KBM-7 (cell line): Measurements from ENCODE around the gene SPATA22.
"Not testable (repeated sequence)": the region's sequence is repeated elsewhere in the genome, so short reads cannot be mapped to it uniquely, and the experiment has no call there.

ENCODE experiments used
- DNase-seq: peaks from one replicate; pipeline ENCODE4 v3.0.0-alpha.2; 2015
- in situ Hi-C: fragments of 300-500 bp; cut with MboI; formaldehyde crosslinking; loops from 2 replicates; pipeline ENCODE4 v1.14.3; 2020; ENCODE audit warnings: low sequenced_read_pairs, low pct_unique_long_range_greater_than_20kb, mixed read lengths

SPATA22 gene

GRCh38 chr17:3471599-3471998 lies at the start of gene SPATA22:
Gene SPATA22, minus strand, starts transcription at chr17:3471819. Its CDS starts 2,494 bp downstream, at chr17:3469325.
- in situ Hi-C loops: no loop called here
- no peak for DNase-seq

DNA sequence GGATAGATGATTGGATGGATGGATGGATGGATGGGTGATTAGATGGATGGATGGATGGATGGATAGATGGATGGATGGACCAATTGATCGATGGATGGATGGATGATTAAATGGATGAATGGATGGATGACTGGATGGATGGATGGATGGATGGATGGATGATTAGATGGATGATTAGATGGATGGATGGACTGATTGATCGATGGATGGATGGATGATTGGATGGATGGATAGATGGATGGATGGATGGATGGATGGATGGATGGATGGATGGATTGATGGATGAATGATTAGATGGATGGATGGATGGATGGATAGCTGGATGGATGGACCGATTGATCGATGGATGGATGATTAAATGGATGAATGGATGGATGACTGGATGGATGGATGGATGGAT lies 47.9 kb upstream of the SPATA22 start:
- in situ Hi-C loops, DNase-seq: not testable (repeated sequence)

DNA sequence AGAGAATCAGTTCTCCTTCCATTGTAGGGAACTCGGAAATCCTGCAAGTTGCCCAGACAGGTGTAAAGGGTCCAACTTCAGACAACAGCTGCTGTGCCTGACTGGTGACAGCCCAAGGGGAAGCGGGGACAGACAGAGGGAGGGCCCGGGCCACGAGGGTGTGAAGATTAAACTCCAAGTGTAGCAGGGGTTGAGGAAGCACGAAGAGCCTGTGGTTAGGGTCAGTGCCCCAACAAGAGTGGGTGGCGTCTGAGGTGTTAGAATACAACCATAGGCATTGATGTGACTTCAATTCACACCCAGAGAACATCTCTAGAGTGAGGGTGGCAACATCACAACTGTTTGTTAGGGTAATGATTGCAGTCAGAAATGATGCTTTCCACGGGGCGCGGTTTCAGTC lies 43.3 kb upstream of the SPATA22 start:
- in situ Hi-C loops: no loop called here
- DNase-seq: no peak

DNA sequence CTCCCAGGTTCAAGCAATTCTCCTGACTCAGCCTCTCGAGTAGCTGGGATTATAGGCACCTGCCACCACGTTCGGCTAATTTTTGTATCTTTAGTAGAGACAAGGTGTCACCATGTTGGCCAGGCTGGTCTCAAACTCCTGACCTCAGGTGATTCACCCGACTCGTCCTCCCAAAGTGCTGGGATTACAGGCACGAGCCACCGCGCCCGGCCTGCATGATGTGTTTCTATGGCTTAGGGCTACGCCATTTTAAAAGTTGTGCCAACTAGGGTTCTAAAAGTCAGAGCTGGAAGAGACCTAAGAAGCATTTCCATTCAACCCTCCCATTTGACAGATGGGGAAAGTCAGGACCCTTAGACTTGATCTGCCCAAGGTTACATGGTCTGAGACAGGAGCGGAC lies 42.5 kb upstream of the SPATA22 start:
- DNase-seq, in situ Hi-C loops: not testable (repeated sequence)

- in situ Hi-C loops: no loop called here
- no peak for DNase-seq
Observed at GRCh38 chr17:3513305-3514035, 41.9 kb upstream of the SPATA22 start.

GRCh38 chr17:3512505-3513171 lies 41.0 kb upstream of the SPATA22 start:
- no peak for DNase-seq
- in situ Hi-C loops: no loop called here

- no peak for DNase-seq
- in situ Hi-C loops: no loop called here
Observed at GRCh38 chr17:3511852-3512504, 40.4 kb upstream of the SPATA22 start.

DNA sequence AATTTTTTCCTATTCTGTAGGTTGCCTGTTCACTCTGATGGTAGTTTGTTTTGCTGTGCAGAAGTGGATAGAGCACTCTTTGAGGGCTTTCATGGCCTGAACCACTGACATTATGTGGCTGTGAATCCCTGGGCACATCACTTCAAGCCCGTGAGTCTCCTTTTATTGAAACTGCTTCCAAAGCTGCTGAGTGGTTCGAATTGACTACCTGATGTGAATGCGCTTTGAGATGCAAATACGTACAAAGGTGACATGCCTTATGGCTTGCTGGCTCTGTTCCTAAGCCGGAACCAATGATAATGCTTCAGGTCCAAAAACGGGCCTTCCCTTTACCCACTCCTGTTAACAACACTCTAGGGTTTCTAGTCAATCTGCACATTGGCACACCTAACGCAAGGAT lies 38.5 kb upstream of the SPATA22 start:
- in situ Hi-C loops: no loop called here
- no peak for DNase-seq

GRCh38 chr17:3507869-3508268 lies 36.2 kb upstream of the SPATA22 start:
- DNase-seq: no peak
- in situ Hi-C loops: no loop called here

DNA sequence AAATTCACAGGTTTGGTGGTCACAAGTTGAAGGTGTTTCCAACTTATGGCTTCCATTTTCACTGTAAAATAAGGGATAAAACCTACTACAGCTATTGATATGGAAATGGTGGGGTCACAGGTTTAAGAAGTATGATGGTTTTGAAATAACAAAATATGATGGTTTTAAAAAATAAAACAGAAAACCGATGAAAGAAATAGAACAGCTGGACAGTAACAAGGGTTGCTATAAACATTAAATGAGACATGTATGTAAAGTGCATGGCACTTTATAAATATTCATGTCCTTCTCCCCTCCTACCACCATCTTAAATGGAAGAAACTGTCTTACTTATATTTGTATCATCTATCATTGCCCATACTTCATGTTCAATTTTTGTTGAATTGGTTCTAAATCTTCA lies 35.5 kb upstream of the SPATA22 start:
- DNase-seq: no peak
- in situ Hi-C loops: no loop called here

DNA sequence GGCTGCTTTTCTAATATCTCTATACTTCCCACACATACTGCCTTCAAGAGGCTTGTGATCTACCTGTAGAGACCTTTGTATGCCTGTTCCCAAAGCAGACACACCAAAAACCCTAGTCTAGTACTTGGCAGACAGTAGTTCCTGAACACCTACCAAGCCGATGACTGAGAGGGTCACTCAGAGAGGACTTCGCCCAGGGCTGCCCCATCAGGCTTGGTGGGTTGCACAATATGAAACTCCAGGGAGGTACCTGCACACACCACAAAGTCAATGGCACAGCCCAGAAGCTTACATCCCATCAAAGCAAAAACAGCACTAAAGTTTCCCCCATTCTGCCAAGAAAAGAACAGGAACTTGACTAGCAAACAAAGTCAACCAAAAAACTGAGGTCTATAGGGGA lies 34.4 kb upstream of the SPATA22 start:
- no peak for DNase-seq
- in situ Hi-C loops: no loop called here

DNA sequence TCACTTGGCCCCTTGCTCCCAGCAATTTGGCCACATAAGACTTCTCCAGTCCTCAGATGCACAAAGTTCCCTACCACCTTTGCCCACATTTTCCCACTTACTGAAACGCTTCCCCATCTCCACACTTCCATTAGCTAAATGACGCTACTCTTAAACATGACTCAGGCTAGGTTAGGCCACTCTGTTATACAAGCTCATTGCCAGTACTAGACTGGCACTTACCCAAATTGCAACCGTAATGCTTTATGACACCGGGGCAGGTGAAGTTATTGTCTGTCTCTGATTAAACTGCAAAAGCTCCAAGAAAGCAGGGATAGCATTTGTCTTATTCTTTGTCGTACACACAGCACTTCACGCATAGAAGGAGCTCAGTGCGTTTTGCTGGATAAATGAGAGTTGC lies 33.4 kb upstream of the SPATA22 start:
- in situ Hi-C loops: no loop called here
- DNase-seq: no peak

- in situ Hi-C loops: no loop called here
- no peak for DNase-seq
Observed at GRCh38 chr17:3503285-3503684, 31.7 kb upstream of the SPATA22 start.

DNA sequence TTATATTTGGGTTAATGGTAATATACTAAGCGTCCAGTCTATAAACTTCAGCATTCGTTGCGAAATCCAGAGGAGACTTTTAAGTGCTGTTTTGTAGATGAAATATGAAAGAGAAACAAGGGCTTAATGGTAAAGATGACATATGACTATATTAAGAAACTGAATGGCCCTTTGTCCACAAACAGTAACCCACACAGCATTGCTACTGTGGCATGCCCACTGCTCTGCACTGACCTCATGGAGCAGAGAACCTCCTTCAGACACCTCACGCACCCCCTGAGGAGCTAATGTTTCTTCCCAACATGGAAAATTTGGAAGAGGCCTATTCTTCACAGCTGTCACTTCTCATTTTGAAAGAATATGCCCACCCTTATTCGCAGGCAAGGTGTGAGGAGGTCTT lies 30.8 kb upstream of the SPATA22 start:
- in situ Hi-C loops: no loop called here
- no peak for DNase-seq

- DNase-seq: no peak
- in situ Hi-C loops: no loop called here
Observed at GRCh38 chr17:3501344-3501743, 29.7 kb upstream of the SPATA22 start.

DNA sequence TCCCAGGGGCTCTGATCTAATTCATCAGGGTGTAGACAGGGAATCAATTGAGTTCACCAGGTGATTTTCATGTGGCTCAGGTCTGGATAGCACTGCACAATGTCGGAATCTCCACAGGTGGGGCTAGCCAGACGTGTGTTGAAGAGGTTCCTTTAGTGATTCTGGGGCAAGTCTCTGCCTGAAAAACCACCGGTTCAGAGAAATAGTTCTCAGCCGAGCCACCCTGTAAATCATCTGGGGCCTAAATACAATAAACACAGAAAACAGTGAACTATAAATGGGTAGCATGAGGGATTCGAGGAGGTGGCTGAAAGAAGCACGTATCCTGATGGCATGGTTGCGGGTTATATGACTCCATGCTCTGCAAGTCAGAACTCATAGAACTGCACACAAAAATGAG lies 25.5 kb upstream of the SPATA22 start:
- no peak for DNase-seq
- in situ Hi-C loops: no loop called here

DNA sequence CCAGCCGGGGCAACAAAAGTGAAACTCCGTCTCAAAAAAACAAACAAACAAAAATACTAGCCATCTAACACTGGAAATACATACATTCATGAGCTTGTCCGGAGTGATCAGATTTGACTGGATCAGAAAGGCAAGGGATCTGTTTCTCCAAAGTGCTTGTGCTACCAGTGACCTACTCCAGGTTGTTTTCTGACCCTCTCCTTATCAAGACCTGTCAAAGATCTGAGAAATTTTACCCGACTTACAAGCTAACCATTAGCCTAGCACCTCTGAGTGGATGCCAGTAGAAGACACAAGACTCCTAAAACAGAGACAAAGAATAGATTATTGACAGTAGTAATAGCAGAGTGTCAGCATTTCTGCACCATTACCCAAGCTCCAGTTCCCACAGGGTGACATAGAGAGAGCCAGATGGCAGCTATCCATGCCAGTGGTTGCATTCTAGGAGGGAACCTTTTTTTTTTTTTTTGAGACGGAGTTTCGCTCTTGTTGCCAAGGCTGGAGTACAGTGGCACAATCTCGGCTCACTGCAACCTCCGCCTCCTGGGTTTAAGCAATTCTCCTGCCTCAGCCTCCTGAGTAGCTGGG lies 14.0 kb upstream of the SPATA22 start:
- in situ Hi-C loops: no loop called here
- DNase-seq: no peak

DNA sequence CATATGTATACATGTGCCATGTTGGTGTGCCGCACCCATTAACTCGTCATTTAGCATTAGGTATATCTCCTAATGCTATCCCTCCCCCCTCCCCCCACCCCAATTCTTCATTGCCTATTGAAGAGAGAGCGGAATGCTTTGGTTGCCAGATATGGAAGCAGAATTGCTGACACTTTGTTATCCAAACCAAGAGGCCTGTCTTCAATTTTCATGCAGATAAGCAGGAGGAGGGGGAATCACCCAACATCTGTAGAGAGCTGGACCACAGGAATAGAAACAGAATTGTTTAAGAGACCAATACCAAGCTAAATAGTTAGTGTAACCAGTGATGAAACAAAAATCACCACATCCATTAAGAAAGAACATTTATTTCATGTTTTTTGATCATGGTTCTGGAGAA lies 11.2 kb upstream of the SPATA22 start:
- DNase-seq: no peak
- in situ Hi-C loops: no loop called here

DNA sequence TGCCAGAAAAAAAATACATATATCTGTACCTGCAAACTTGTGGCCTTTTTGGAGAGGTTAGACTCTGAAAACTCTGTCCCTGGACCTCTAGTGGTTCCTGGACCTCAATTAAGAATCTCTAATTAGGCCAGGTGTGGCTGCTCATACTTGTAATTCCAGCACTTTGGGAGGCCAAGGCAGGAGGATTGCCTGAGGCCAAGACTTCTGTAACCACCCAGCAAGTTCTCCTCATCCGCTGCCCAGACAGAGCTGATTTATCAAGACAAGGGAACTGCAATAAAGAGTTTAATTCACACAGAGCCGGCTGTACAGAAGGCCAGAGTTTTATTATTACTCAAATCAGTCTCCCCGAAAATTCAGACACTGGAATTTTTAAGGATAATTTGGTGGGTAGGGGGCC lies 8.4 kb upstream of the SPATA22 start:
- in situ Hi-C loops: no loop called here
- no peak for DNase-seq
